HepG2 (cell line): ENCODE results near the gene CNTD1. TPM values are rescaled to one million over a fixed set of nuclear protein-coding genes. Genes with fewer than 3 reads are reported as not detected.

Source experiments
- BHLHE40 ChIP-seq: IDR thresholded peaks from 2 replicates; pipeline ENCODE4 v1.6.1; 2011; ENCODE audit warnings: low read length, improper control_type of control experiment
- CSRNP1 ChIP-seq: sonication (generic); formaldehyde crosslinking; IDR thresholded peaks from 2 replicates; pipeline ENCODE4 v1.8.1; 2023; ENCODE audit warnings: mild to moderate bottlenecking, missing genetic modification reagents
- ESRRA ChIP-seq: sonication (generic); formaldehyde crosslinking; IDR thresholded peaks from 2 replicates; pipeline ENCODE4 v1.5.1; 2020; ENCODE audit warnings: mild to moderate bottlenecking, low read depth, missing genetic modification reagents
- FOXP1 ChIP-seq, 2 experiments: fragments of 450-650 bp in 1 of 2; IDR thresholded peaks; 2 replicates each; pipeline ENCODE4 v1.6.1; 2017 to 2018; ENCODE audit warnings: antibody characterized with exemption in 1 of 2
- GATAD2A ChIP-seq: IDR thresholded peaks from 2 replicates; pipeline ENCODE4 v1.6.1; 2016
- GLI4 ChIP-seq: sonication (generic); formaldehyde crosslinking; IDR thresholded peaks from 2 replicates; pipeline ENCODE4 v1.5.1; 2020; ENCODE audit warnings: missing genetic modification reagents, mild to moderate bottlenecking, moderate library complexity, borderline replicate concordance
- KLF12 ChIP-seq: sonication (generic); formaldehyde crosslinking; IDR thresholded peaks from 2 replicates; pipeline ENCODE4 v1.4.0; 2020; ENCODE audit warnings: missing genetic modification reagents, borderline replicate concordance
- MXI1 ChIP-seq: IDR thresholded peaks from 3 replicates; pipeline ENCODE4 v1.6.1; 2012; ENCODE audit warnings: low read depth, low read length, inconsistent platforms, borderline replicate concordance
- NCOA5 ChIP-seq: sonication (generic); formaldehyde crosslinking; IDR thresholded peaks from 2 replicates; pipeline ENCODE4 v1.4.0; 2020; ENCODE audit warnings: missing genetic modification reagents
- NFRKB ChIP-seq: fragments of 450-650 bp; IDR thresholded peaks from 2 replicates; pipeline ENCODE4 v1.6.1; 2017
- NFYB ChIP-seq: sonication (generic); formaldehyde crosslinking; IDR thresholded peaks from 2 replicates; pipeline ENCODE4 v1.4.0; 2020; ENCODE audit warnings: missing genetic modification reagents
- NKX3-1 ChIP-seq: sonication (generic); formaldehyde crosslinking; IDR thresholded peaks from 2 replicates; pipeline ENCODE4 v1.5.0; 2020; ENCODE audit warnings: missing genetic modification reagents
- PAX8 ChIP-seq: sonication (generic); formaldehyde crosslinking; IDR thresholded peaks from 2 replicates; pipeline ENCODE4 v1.8.0; 2022; ENCODE audit warnings: mild to moderate bottlenecking, missing genetic modification reagents, borderline replicate concordance
- RBAK ChIP-seq: sonication (generic); formaldehyde crosslinking; IDR thresholded peaks from 2 replicates; pipeline ENCODE4 v1.5.1; 2020; ENCODE audit warnings: mild to moderate bottlenecking, missing genetic modification reagents
- SETDB1 ChIP-seq: sonication (generic); formaldehyde crosslinking; IDR thresholded peaks from 2 replicates; pipeline ENCODE4 v1.5.1; 2020; ENCODE audit warnings: missing genetic modification reagents, mild to moderate bottlenecking, borderline replicate concordance
- TCF7 ChIP-seq: sonication (generic); IDR thresholded peaks from 2 replicates; pipeline ENCODE4 v1.6.1; 2016; ENCODE audit warnings: antibody characterized with exemption, low read depth
- ZBTB21 ChIP-seq: sonication (generic); formaldehyde crosslinking; IDR thresholded peaks from 2 replicates; pipeline ENCODE4 v1.4.0; 2020; ENCODE audit warnings: missing genetic modification reagents
- ZBTB38 ChIP-seq: sonication (generic); formaldehyde crosslinking; IDR thresholded peaks from 2 replicates; pipeline ENCODE4 v1.5.1; 2020; ENCODE audit warnings: mild to moderate bottlenecking, missing genetic modification reagents
- ZNF142 ChIP-seq: sonication (generic); formaldehyde crosslinking; IDR thresholded peaks from 2 replicates; pipeline ENCODE4 v1.4.0; 2020; ENCODE audit warnings: missing genetic modification reagents
- ZNF263 ChIP-seq: sonication (generic); formaldehyde crosslinking; IDR thresholded peaks from 2 replicates; pipeline ENCODE4 v1.4.0; 2020; ENCODE audit warnings: missing genetic modification reagents
- polyA plus RNA-seq, 8 experiments: library from polyadenylated mRNA; depleted of rRNA in 3 of 8; stranded (reverse) in 7 of 8; unstranded in 1 of 8; fragments of >200 nt; fragmentation: Illumina TruSeq in 4 of 8; extraction: Trizol in 4 of 8; gene quantifications; 2 replicates each; pipeline versions ENCODE4 v1.2.1 to v1.2.3, GENCODE V29; 2011 to 2016; ENCODE audit warnings: low read depth in 4 of 8, missing spikeins in 1 of 8, mixed read lengths in 1 of 8; ENCODE audit not compliant: insufficient read depth in 1 of 8
- total RNA-seq, 5 experiments: library from RNA; depleted of rRNA; stranded (reverse); fragments of >200 nt; fragmentation: Illumina TruSeq; extraction: Trizol; gene quantifications; 2 replicates each; pipeline ENCODE4 v1.2.3, GENCODE V29; 2016; ENCODE audit warnings: low read depth in 1 of 5

CNTD1 gene
- total and polyA plus RNA-seq, 2 of the 13 experiments (the other 11 are each of a cell fraction or from before 2014, with no cell fraction given) = 0.11 to 0.15 TPM

- peak; percentile 69; the same call in 1 of the 2 replicates for TF ChIP-seq KLF12 (CRISPR knock-in tag)
- TF ChIP-seq NCOA5 (CRISPR knock-in tag) = no peak
- TF ChIP-seq CSRNP1 (CRISPR knock-in tag) = 0 out of 2 replicates have a peak, but pooled peaks have one; percentile 65
- 0 out of 2 replicates have a peak, but pooled peaks have one; percentile 18 for TF ChIP-seq PAX8 (CRISPR knock-in tag)
- TF ChIP-seq NFRKB = no peak
- no peak for TF ChIP-seq GLI4 (CRISPR knock-in tag)
- peak; percentile 24; the same call in 1 of the 2 replicates for TF ChIP-seq ZBTB38
- no peak for TF ChIP-seq BHLHE40
- peak; percentile 97 for TF ChIP-seq ZNF263
- TF ChIP-seq NKX3-1 (CRISPR knock-in tag) = 0 out of 2 replicates have a peak, but pooled peaks have one; percentile 65
- TF ChIP-seq ZNF142 (CRISPR knock-in tag) = no peak; the same call in 1 of the 2 replicates
- TF ChIP-seq ESRRA (CRISPR knock-in tag) = no peak; the same call in 1 of the 2 replicates
- no peak for TF ChIP-seq NFYB
- peak; percentile 17; the same call in 1 of the 2 replicates for TF ChIP-seq ZBTB21
- no peak for TF ChIP-seq SETDB1 (CRISPR knock-in tag)
- peak; percentile 96 for TF ChIP-seq GATAD2A (CRISPR knock-in tag)
- TF ChIP-seq TCF7 = no peak
- no peak; the same call in 1 of the 2 replicates for TF ChIP-seq FOXP1 (IDR thresholded peaks at IDR 0.05)
- peak; percentile 68 for TF ChIP-seq FOXP1 (CRISPR knock-in tag; IDR thresholded peaks at IDR 0.05)
- TF ChIP-seq MXI1 = peak; percentile 61; the same call in 2 of the 3 replicates
- no peak for TF ChIP-seq RBAK (CRISPR knock-in tag)
These were observed 18.5 kb upstream of the CNTD1 start, which contains the start of gene WNK4 (continued) for GRCh38 chr17:42779936-42780850.
